ENCODE data around the gene GCNT1.

- TF ChIP-seq ISL1 (CRISPR knock-in tag; IDR thresholded peaks at IDR 0.05) (no peak), PATZ1 (CRISPR knock-in tag; IDR thresholded peaks at IDR 0.05; ENCODE audit: borderline replicate concordance) (no peak), ZFP3 (CRISPR knock-in tag; IDR thresholded peaks at IDR 0.05) (no peak), ARNTL (CRISPR knock-in tag; IDR thresholded peaks at IDR 0.05; ENCODE audit: borderline replicate concordance, low read depth) (no peak), PPARA (CRISPR knock-in tag; IDR thresholded peaks at IDR 0.05; ENCODE audit: borderline replicate concordance) (no peak), RARB (CRISPR knock-in tag; IDR thresholded peaks at IDR 0.05) (no peak), CSRNP3 (CRISPR knock-in tag; IDR thresholded peaks at IDR 0.05) (no peak), ZNF8 (CRISPR knock-in tag; IDR thresholded peaks at IDR 0.05) (no peak), CREB5 (CRISPR knock-in tag; IDR thresholded peaks at IDR 0.05; ENCODE audit: low read depth) (no peak), CSDC2 (CRISPR knock-in tag; IDR thresholded peaks at IDR 0.05) (no peak), TOX (CRISPR knock-in tag; IDR thresholded peaks at IDR 0.05; ENCODE audit: borderline replicate concordance) (no peak), GLIS3 (CRISPR knock-in tag; IDR thresholded peaks at IDR 0.05) (no peak), ZNF70 (CRISPR knock-in tag; IDR thresholded peaks at IDR 0.05) (no peak)
These were observed 51.5 kb downstream of the GCNT1 start for GRCh38 chr9:76510446-76510845.
